Suppressor macrophage treated with lipopolysaccharide for 1 hour (primary cell): ENCODE data around the gene PPP1R3F.
"Not testable (repeated sequence)": the region's sequence is repeated elsewhere in the genome, so short reads cannot be mapped to it uniquely, and the experiment has no call there.

Source experiments
- DNase-seq, 3 donors: peaks; one replicate each; pipeline ENCODE4 v3.0.0-alpha.2; 2020 to 2022

PPP1R3F gene

GRCh38 chrX:49323735-49324134, 54.1 kb downstream of the PPP1R3F start:
- not testable (repeated sequence) for DNase-seq

GRCh38 chrX:49330421-49330820, 60.8 kb downstream of the PPP1R3F start:
- DNase-seq = not testable (repeated sequence)

DNA sequence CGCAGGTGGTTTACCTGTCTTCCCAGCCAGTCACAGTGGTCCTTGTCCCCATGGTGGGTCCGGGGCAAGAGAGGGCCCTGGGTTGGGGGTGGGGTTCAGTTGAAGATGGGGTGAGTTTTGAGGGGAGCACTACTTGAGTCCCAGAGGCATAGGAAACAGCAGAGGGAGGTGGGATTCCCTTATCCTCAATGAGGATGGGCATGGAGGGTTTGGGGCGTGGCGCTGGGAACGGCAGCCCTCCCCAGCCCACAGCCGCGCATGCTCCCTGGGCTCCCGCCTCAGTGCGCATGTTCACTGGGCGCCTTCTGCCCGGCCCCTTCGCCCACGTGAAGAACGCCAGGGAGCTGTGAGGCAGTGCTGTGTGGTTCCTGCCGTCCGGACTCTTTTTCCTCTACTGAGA, 61.7 kb downstream of the PPP1R3F start, which contains the start of gene GAGE13:
TSS of gene GAGE13 (plus strand) at position 301 of the 400 bp plus-strand sequence. CDS start 1,156 bp downstream, outside the sequence.
- DNase-seq = not testable (repeated sequence)

DNA sequence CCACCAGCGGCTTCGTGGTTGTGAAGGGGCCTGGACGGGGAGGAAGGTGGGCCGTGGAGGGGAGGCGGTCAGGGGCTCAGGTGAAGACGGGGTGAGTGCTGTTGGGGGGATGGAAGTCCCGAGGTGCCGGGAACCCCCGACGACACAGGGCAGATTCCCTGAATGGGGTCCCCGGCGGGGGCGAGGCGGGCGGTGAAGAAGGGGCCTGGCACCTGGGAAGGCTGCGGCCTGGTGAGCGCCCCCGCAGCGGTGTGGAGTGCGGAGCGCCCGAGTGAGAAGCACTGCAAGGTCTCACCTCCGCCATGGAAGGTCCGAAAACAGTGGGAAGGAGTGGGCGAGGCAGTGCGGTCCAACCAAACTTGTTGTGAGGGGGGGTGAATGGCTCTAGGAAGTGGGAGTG, 62.2 kb downstream of the PPP1R3F start:
- not testable (repeated sequence) for DNase-seq
